Stimulated activated naive CD8-positive, alpha-beta T cell treated with anti-CD3 and anti-CD28 coated beads, Interleukin-15, Interleukin-2, amounts not matched to agents 100 U/mL and 50 U/mL, for 24 hours (primary cell): ENCODE measurements around the gene SLC51B.
"Not testable (repeated sequence)": the region's sequence is repeated elsewhere in the genome, so short reads cannot be mapped to it uniquely, and the experiment has no call there.

Experiments
- ATAC-seq: fragments of 150-1000 bp; cut with Tn5 transposase; one replicate; pipeline ENCODE4 v1.10.0; 2021
- DNase-seq: peaks from one replicate; pipeline ENCODE4 v3.0.0; 2021

The SLC51B gene

GRCh38 chr15:65084500-65085206 lies 39.5 kb downstream of the SLC51B start:
- DNase-seq, result no peak
- no peak for ATAC-seq

GRCh38 chr15:65085207-65085753 lies 40.1 kb downstream of the SLC51B start:
- ATAC-seq (no peak), DNase-seq (no peak)

- peak; percentile 29 for DNase-seq
- ATAC-seq, result no peak
Observed at GRCh38 chr15:65085990-65086679, 40.9 kb downstream of the SLC51B start.

GRCh38 chr15:65086680-65087111 lies 41.5 kb downstream of the SLC51B start:
- ATAC-seq, result no peak

GRCh38 chr15:65087411-65087810 lies 42.2 kb downstream of the SLC51B start:
- DNase-seq, result no peak
- no peak for ATAC-seq

More at GRCh38 chr15:65086680-65087111, 41.5 kb downstream of the SLC51B start:
- no peak for DNase-seq

- DNase-seq (no peak), ATAC-seq (no peak)
Observed at GRCh38 chr15:65087873-65088642, 42.9 kb downstream of the SLC51B start.

- ATAC-seq, result no peak
- DNase-seq, result no peak
Observed at GRCh38 chr15:65088643-65089021, 43.4 kb downstream of the SLC51B start.

GRCh38 chr15:65089206-65089824 lies 44.1 kb downstream of the SLC51B start:
- ATAC-seq (no peak), DNase-seq (no peak)

- DNase-seq, result no peak
- no peak for ATAC-seq
Observed at GRCh38 chr15:65091946-65092770, 47.0 kb downstream of the SLC51B start.

GRCh38 chr15:65092911-65093792 lies 48.0 kb downstream of the SLC51B start:
- ATAC-seq, result no peak
- no peak for DNase-seq

GRCh38 chr15:65093793-65094170 lies 48.6 kb downstream of the SLC51B start:
- ATAC-seq, DNase-seq: not testable (repeated sequence)

- DNase-seq, result no peak
- no peak for ATAC-seq
Observed at GRCh38 chr15:65094294-65094995, 49.3 kb downstream of the SLC51B start.

- DNase-seq (no peak), ATAC-seq (no peak)
Observed at GRCh38 chr15:65095011-65095746, 50.0 kb downstream of the SLC51B start.

- ATAC-seq (no peak), DNase-seq (no peak)
Observed at GRCh38 chr15:65095747-65096104, 50.5 kb downstream of the SLC51B start.

- no peak for DNase-seq
- ATAC-seq, result no peak
Observed at GRCh38 chr15:65096481-65097385, 51.5 kb downstream of the SLC51B start.

- DNase-seq (no peak), ATAC-seq (no peak)
Observed at GRCh38 chr15:65097651-65098263, 52.6 kb downstream of the SLC51B start.

- DNase-seq (no peak), ATAC-seq (no peak)
Observed at GRCh38 chr15:65099336-65099735, 54.1 kb downstream of the SLC51B start.
